Endometrial microvascular endothelial cells (primary cell): ENCODE results near the gene SPEG. TPM values are rescaled to one million over a fixed set of nuclear protein-coding genes. Genes with fewer than 3 reads are reported as not detected.
"Not testable (repeated sequence)": the region's sequence is repeated elsewhere in the genome, so short reads cannot be mapped to it uniquely, and the experiment has no call there.

ENCODE experiments used
- in situ Hi-C: cut with HindIII; loops from 2 replicates; pipeline ENCODE4 v1.10.0; 2017; ENCODE audit warnings: low sequenced_read_pairs, low pct_unique_long_range_greater_than_20kb; ENCODE audit errors: inconsistent ontology term
- total RNA-seq: library from RNA; depleted of rRNA; stranded (reverse); fragments of >200 nt; gene quantifications from one replicate; pipeline ENCODE4 v1.2.3, GENCODE V29; 2015; ENCODE audit errors: inconsistent ontology term

The SPEG gene
- total RNA-seq, 1 donor from 2014 or later: not detected

DNA sequence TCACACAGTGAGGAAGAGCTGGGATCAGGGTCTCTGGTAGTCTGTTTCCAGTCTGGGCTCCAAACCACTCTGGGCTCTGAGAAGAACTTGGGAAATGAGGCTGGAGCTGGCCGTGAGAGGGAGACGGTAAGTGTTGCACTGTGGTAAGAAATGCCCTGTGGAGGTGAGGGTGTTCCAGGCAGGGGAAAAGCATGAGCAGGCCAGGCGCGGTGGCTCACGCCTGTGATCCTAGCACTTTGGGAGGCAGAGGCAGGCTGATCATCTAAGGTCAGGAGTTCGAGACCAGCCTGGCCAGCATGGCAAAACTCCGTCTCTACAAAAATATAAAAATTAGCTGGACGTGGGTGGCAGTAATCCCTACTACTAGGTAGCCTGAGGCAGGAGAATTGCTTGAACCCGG lies 30.8 kb upstream of the SPEG start:
- in situ Hi-C loops: no loop called here

DNA sequence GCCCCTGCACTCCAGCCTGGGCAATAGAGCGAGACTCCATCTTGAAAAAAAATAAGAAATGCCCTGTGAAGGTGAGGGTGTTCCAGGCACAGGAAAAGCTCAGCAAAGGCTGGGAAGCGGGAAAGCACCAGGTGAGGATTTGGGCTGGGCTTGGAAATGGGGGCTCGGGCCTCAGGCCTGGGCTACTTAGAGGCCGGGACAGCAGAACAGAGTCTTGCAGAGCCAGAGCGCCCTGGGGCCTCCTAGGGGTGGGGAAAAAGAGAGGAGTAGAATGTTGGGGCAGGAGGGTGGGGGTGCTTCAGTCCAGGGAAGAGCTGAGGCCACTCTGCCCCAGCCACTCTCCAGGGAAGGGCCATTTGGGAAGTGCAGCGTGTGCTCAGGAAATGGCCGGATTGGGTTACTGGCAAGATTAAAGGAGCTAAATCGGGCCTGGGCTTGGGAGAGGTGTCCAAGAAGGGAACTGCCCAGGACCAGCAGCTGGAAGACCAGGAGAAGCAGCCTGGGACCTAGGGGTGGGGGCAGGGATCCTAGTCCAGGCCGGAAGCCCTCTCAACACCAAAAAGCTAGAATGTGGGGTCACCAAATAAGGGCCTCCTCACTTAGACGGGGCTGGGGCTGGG lies 30.2 kb upstream of the SPEG start:
- in situ Hi-C loops: no loop called here

DNA sequence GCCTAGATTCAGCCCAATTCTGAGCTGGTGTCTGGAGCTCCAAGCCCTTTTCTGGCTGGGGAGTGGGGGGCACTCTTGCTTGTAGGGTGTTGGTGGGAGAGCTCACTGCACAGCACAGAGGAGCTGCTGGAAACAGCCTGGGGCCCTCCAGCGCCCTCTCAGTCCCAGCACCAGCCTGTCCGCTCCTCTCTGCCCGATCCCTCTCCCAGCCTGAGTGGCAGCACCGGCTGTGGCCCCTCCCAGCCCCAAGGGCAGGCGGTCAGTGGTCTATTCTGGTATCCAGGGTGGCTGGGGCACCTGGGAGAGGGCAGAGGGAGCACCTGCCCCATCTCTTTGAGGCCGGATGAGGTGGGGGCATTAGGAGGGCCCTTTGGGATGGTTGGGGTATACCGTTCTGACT lies 29.7 kb upstream of the SPEG start:
- in situ Hi-C loops: no loop called here

DNA sequence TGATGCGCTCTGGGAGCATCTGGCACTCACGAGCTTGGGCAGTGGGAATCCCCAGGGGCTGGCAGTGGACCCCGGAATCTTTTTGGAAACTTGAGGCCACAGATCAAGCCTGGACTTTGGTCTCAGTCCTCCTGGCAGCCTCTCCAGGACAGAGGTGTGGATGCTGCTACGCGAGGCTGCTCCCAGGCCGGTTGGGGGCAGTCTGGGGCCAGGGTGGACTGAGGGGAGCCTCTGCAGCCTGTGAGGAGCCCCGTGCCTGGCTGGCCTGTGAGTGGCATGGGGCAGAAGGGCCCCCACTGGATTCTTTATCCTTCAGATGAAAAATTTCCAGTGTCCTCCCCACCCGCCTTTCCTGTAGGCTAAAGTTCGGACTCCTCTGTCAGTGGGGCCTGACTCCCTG lies 29.2 kb upstream of the SPEG start:
- in situ Hi-C loops: no loop called here

DNA sequence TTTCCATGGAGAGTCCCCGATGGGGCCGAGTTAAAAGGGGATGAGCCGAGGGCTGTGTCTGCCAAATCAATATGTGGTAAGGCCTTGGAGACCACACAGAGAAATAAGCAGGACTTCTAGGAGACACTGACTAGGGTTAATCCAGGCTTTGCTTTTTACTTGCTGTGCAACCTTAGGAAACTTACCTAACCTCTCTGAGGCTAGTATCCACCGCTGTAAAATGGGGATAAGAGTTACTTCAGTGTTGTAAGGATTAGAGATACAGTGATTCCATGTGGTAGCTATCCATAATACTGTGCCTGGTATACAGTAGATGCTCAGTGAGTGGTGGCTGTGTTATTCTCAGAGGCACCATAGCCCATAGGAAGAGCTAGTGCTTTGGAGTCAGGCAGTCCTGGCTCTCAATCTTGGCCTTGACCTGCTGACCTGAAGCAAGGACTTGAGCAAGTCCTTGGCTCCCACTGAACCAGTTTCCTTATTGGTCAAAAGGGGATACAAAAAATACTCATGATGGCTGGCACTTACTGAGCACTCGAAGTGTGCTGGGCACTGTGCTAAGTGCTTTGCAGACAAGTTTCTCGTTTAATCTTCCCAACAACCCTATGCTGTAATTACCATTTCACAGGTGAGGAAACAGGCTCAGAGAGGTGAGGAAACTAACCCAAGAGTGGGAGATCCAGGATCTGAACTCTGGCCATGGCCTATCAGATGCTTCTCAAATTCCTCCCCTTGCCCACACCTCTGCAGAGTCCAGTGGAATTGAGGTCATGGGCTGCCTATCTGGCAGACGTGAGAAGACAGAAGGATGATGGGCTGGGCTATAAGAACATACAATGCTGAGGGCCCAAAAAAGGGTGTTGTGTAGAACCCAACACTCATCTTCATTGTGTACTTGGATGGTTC lies 28.4 kb upstream of the SPEG start:
- in situ Hi-C loops: no loop called here

DNA sequence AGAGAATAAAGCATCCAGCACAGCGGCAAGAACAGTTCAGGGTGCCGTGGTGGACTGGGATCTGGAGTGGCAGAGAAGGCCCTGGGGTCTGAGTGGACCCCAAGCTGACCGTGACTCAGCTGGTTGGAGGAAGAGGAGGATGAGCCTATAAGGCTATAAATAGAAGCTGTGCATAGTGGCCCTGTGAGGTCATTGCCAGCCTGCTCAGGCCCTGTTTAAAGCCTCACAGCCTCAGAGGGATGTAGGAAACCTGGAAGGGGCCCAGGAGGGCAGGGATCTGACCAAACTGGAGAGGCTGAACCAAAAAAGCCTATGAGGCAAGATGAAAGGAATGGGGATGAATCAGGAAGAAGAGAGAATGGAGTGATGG lies 27.8 kb upstream of the SPEG start:
- in situ Hi-C loops: no loop called here

DNA sequence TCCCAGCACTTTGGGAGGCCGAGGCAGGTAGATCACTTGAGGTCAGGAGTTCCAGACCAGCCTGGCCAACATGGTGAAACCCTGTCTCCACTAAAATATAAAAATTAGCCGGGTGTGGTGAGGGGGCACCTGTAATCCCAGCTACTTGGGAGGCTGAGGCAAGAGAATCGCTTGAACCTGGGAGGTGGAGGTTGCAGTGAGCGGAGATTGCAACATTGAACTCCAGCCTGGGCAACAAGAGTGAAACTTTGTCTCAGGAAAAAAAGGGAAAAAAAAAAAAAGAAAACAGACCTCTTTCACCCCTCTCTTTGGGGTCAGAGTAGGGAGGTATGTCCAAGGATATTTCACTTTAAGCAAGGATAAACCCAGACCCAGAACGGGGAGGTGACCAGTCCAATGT lies 27.3 kb upstream of the SPEG start:
- in situ Hi-C loops: not testable (repeated sequence)

DNA sequence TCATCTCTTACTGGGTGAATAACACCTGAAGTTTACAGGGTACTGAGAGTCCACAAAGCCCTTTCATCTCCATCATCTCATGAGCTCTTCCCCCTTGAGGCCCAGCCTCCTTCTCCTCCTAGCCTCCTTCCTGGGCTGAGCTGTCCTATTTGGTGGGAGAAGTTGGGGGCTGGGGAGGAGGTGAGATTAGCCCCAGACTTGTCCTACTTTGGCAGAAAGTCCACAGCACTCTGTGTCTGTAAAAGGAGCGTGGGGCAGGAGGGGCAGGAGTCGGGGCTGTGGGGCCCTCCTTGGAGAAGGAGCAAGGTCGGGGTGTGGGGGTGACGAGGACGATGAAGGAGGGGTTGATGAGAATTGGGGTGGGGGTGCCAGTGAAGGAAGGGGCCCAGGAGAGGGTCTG lies 26.4 kb upstream of the SPEG start:
- in situ Hi-C loops: no loop called here

DNA sequence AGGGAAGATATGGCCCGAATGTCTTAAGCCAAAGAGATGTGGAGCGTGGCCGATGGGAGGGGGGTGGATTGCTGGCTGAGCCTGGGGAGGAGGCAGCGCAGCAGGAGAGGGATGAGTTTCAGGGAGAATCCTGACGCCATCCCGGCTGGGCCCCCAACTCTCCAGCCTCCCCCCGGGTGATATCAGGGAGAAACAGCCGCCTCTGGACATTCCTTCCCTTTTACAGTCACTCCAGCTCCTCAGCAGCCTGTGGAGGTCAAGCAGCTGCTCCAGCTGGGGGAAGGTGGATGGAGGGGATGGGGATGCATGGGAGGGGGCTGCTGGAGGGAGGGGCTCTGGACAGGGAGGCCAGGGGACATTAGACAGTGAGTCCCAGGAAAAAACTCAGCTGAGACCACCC lies 26.0 kb upstream of the SPEG start:
- in situ Hi-C loops: no loop called here

DNA sequence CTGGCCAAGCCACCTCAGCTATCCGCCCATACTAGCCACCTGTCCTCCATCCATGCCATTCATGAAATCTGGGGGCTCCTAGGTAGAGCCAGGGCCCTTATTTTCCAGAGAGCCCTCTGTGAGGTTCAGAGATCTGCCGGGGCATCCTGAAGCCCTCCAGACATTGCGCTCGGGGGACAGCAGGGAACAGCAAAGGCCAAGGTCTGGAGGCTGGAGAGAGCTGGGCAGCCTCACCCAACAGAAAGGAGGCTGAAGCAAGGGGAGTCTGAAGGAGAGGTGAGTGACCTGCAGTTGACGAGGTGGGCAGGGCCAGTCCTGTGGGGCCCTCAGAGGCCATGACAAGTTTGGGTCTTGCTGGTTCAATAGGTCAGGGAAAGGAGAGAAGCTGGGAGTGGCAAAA lies 25.0 kb upstream of the SPEG start:
- in situ Hi-C loops: no loop called here

DNA sequence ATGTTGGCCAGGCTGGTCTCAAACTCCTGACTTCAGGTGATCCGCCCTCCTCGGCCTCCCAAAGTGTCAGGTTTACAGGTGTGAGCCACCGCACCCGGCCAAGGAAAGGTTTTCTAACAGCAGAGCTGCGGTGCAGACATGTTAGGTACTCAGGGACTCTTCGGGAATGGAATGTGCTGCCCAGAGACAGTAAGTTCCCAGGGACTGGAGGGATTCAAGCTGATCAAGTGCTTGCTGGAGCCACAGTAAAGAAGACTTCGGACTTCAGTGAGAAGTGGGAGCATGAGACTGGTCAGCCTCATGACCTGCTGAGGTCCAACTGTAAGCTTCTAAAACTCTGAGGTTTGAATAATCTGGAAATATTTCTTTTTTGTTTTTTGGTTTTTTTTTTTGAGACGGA lies 24.3 kb upstream of the SPEG start:
- in situ Hi-C loops: no loop called here

DNA sequence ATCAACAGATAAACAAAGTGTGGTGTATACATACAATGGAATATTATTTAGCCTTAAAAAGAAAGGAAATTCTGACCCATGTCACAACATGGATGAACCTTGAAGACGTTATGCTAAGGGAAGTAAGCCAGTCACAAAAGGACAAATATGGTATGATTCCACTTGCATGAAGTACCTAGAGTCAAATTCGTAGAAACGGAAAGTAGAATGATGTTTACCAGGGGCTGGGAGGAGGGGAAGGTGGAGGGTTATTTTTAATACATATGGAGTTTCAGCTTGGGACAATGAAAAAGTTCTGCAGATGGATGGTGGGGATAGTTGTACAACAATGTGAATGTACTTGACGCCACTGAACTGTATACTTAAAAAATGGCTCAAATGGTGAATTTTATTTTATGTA lies 19.8 kb upstream of the SPEG start:
- in situ Hi-C loops: no loop called here

DNA sequence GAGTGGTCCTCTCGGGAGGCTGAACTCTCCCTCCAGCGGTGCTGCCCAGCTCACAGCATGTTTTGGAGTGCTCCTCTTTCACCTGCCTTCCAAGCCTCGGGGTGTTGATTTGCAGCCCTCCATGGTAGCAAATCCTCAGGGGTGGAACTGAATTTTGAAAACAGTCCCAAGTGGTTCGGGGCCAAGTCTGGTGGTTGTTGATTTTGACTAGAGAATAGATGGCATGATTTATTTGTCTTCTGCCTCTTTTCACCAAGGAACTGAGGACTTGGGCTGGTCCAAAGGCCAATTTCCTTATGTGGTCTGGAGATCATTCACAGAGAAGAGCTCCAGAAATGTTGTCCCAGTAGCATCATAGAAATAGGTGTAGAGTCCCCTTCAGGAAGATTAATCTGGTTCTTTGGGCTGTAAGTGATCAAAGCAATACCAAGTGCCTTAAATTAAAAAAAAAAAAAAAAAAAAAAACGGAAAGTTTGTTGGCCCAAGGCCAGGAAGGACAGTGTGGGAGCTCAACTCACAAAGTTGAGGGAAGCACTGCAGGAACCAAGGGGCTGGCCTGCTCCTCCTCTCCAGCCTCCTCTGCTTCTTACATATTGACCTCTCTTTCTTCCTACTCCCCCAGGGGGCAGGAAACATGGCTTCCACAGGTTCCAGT lies 18.9 kb upstream of the SPEG start:
- in situ Hi-C loops: no loop called here

DNA sequence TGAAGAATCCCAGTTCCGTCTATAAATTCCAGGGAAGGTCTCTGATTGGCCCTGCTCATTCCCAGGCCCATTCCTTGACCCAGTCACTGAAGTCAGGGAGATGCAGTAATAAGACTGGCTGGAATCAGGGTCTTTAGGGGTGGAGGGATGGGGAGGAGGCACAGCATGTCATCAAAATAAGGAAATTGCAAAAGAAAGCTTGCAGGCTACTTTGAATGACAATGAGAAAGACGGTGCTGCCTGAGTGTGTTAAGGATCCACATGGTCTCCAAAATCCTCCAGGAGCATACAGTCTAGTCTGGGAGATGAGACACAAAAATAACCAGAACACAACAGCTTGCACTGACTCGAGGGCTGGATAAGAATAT lies 18.4 kb upstream of the SPEG start:
- in situ Hi-C loops: no loop called here

DNA sequence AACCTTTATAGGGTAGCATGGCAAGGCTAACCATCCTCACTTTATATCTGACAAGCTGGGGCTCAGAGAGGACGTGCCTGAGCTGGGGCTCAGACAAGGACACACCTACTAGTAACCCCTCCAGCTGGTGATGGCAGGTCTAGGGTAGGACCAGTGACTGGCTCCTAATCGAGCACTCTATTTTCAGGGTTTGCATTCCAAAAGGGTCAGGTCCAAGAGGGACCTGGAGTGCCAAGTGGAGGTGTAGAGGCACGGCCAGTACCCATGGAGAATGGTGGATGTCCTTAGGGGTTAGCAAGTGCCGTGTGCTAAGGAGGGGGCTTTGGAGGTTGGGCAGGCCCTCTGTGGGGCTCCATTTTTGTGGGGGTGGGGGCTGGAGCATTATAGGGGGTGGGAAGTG lies 17.7 kb upstream of the SPEG start:
- in situ Hi-C loops: no loop called here

DNA sequence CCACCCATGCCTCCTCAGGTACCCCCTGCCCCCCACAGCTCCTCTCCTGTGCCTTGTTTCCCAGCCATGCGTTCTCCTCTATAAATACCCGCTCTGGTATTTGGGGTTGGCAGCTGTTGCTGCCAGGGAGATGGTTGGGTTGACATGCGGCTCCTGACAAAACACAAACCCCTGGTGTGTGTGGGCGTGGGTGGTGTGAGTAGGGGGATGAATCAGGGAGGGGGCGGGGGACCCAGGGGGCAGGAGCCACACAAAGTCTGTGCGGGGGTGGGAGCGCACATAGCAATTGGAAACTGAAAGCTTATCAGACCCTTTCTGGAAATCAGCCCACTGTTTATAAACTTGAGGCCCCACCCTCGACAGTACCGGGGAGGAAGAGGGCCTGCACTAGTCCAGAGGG lies 17.3 kb upstream of the SPEG start:
- in situ Hi-C loops: no loop called here

DNA sequence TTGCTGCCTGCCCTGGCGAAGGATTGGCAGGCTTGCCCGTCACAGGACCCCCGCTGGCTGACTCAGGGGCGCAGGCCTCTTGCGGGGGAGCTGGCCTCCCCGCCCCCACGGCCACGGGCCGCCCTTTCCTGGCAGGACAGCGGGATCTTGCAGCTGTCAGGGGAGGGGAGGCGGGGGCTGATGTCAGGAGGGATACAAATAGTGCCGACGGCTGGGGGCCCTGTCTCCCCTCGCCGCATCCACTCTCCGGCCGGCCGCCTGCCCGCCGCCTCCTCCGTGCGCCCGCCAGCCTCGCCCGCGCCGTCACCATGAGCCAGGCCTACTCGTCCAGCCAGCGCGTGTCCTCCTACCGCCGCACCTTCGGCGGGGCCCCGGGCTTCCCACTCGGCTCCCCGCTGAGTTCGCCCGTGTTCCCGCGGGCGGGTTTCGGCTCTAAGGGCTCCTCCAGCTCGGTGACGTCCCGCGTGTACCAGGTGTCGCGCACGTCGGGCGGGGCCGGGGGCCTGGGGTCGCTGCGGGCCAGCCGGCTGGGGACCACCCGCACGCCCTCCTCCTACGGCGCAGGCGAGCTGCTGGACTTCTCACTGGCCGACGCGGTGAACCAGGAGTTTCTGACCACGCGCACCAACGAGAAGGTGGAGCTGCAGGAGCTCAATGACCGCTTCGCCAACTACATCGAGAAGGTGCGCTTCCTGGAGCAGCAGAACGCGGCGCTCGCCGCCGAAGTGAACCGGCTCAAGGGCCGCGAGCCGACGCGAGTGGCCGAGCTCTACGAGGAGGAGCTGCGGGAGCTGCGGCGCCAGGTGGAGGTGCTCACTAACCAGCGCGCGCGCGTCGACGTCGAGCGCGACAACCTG lies 16.3 kb upstream of the SPEG start, which contains the start of gene DES:
Gene DES, plus strand, starts transcription at position 223 of the 857 bp plus-strand sequence. Its CDS starts 86 bp downstream, at position 309.
- in situ Hi-C loops: no loop called here

DNA sequence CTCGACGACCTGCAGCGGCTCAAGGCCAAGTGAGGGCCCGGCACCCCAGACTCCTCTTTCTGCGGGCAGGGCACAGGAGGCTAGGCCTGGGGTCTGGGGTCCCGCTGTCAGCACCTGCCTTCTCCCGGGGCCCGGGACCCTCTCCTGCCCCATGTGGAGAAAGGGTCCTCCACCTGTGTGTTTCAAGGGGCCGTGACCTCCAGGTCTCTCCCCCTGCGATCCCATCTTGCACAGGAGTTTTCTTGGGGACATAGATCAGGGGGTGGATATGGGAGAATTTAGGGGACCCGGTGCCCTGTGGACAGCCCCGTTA lies 15.7 kb upstream of the SPEG start:
- in situ Hi-C loops: no loop called here
